ENCODE data around the gene PLA2G2C.
A peak's percentile ranks its signal among the peaks of the same experiment; 100 is the strongest.

GRCh38 chr1:20143734-20144565, 42.4 kb downstream of the PLA2G2C start:
- TF ChIP-seq NFRKB (IDR thresholded peaks at IDR 0.05): no peak
- TF ChIP-seq GLMP (CRISPR knock-in tag; IDR thresholded peaks at IDR 0.05; ENCODE audit: borderline replicate concordance): no peak
- TF ChIP-seq EZH2 (conservative IDR thresholded peaks at IDR 0.05; ENCODE audit: low read depth, low read length): no peak
- TF ChIP-seq ZNF331 (CRISPR knock-in tag; IDR thresholded peaks at IDR 0.05): no peak
- TF ChIP-seq EP300 (IDR thresholded peaks at IDR 0.05; ENCODE audit: low read depth in 2 of 2, low read length in 2 of 2): no peak
- no peak for TF ChIP-seq EP300 (CRISPR knock-in tag; IDR thresholded peaks at IDR 0.05; ENCODE audit: borderline replicate concordance)
- no peak for TF ChIP-seq SRF (IDR thresholded peaks at IDR 0.05; ENCODE audit: low read depth, low read length)
- no peak for TF ChIP-seq SMARCC2 (IDR thresholded peaks at IDR 0.05)
- TF ChIP-seq ARNT2 (CRISPR knock-in tag; IDR thresholded peaks at IDR 0.05; ENCODE audit: low read depth): no peak
- TF ChIP-seq CTCF (CRISPR knock-in tag; IDR thresholded peaks at IDR 0.05): no peak
- no peak for TF ChIP-seq PITX1 (CRISPR knock-in tag; IDR thresholded peaks at IDR 0.05)
- peak; percentile 38 for TF ChIP-seq ZNF687 (CRISPR knock-in tag; IDR thresholded peaks at IDR 0.05)

All from HepG2 (cell line).